Measurements from ENCODE around the gene MYH9. TPM values are rescaled to one million over a fixed set of nuclear protein-coding genes. Genes with fewer than 3 reads are reported as not detected.

MYH9 gene
- total RNA-seq, 2 donors from 2014 or later, result 1,447 to 1,631 TPM

- DNase-seq (ENCODE audit: low spot score) (no peak), ATAC-seq (ENCODE audit: insufficient number of reproducible peaks, low FRiP score, low read depth) (no peak)
- no peak overlapping the region for H3K4me3 ChIP-seq
- peaks cover 85% of the 10 kb centered on the region for H3K36me3 ChIP-seq
- no peaks in the 10 kb centered on the region for H3K4me1 ChIP-seq (ENCODE audit: control insufficient read depth in 1 of 2, low read depth in 2 of 2)
- TF ChIP-seq CTCF (IDR thresholded peaks at IDR 0.05), result no peak
- H3K9me3 ChIP-seq, result no peaks in the 10 kb centered on the region
- no peak overlapping the region for H3K27ac ChIP-seq
- H3K27me3 ChIP-seq (replicated peaks; ENCODE audit: insufficient read depth), result no peaks in the 10 kb centered on the region
Observed at GRCh38 chr22:36289406-36289870, 98.3 kb downstream of the MYH9 start.

- Histone ChIP-seq H3K4me1 (ENCODE audit: control insufficient read depth in 1 of 2, low read depth in 2 of 2) (no peaks in the 10 kb centered on the region), H3K9me3 (no peaks in the 10 kb centered on the region), H3K4me3 (no peak overlapping the region), H3K27me3 (replicated peaks; ENCODE audit: insufficient read depth) (no peaks in the 10 kb centered on the region), H3K27ac (no peak overlapping the region), H3K36me3 (peaks cover 85% of the 10 kb centered on the region)
- ATAC-seq (ENCODE audit: insufficient number of reproducible peaks, low FRiP score, low read depth), result no peak
- no peak for DNase-seq (ENCODE audit: low spot score)
- no peak for TF ChIP-seq CTCF (IDR thresholded peaks at IDR 0.05)
Observed at GRCh38 chr22:36288571-36289405, 99.0 kb downstream of the MYH9 start.

GRCh38 chr22:36287881-36288515, 99.8 kb downstream of the MYH9 start:
- ATAC-seq (ENCODE audit: insufficient number of reproducible peaks, low FRiP score, low read depth) (no peak), DNase-seq (ENCODE audit: low spot score) (no peak)
- H3K9me3 ChIP-seq, result no peaks in the 10 kb centered on the region
- no peak overlapping the region for H3K4me3 ChIP-seq
- H3K27me3 ChIP-seq (replicated peaks; ENCODE audit: insufficient read depth), result no peaks in the 10 kb centered on the region
- no peak overlapping the region for H3K27ac ChIP-seq
- H3K36me3 ChIP-seq, result peaks cover 85% of the 10 kb centered on the region
- no peaks in the 10 kb centered on the region for H3K4me1 ChIP-seq (ENCODE audit: control insufficient read depth in 1 of 2, low read depth in 2 of 2)
- no peak for TF ChIP-seq CTCF (IDR thresholded peaks at IDR 0.05)

GRCh38 chr22:36286096-36286957, 101.4 kb downstream of the MYH9 start:
- peak; percentile 83 for TF ChIP-seq CTCF (IDR thresholded peaks at IDR 0.05)
- ATAC-seq (ENCODE audit: insufficient number of reproducible peaks, low FRiP score, low read depth), result no peak
- H3K27ac ChIP-seq, result peak overlapping the region; percentile 65 to 68
- DNase-seq (ENCODE audit: low spot score), result peak; percentile 31
- H3K4me3 ChIP-seq, result no peak overlapping the region
- H3K4me1 ChIP-seq (ENCODE audit: control insufficient read depth in 1 of 2, low read depth in 2 of 2), result no peaks in the 10 kb centered on the region
- H3K9me3 ChIP-seq, result no peaks in the 10 kb centered on the region
- H3K36me3 ChIP-seq, result peaks cover 87% of the 10 kb centered on the region
- no peaks in the 10 kb centered on the region for H3K27me3 ChIP-seq (replicated peaks; ENCODE audit: insufficient read depth)

GRCh38 chr22:36285545-36285944, 102.2 kb downstream of the MYH9 start:
- H3K4me3 ChIP-seq, result no peak overlapping the region
- H3K27me3 ChIP-seq (replicated peaks; ENCODE audit: insufficient read depth), result no peaks in the 10 kb centered on the region
- no peak for TF ChIP-seq CTCF (IDR thresholded peaks at IDR 0.05)
- H3K27ac ChIP-seq, result peak overlapping the region; percentile 65 to 68
- no peak for ATAC-seq (ENCODE audit: insufficient number of reproducible peaks, low FRiP score, low read depth)
- no peak for DNase-seq (ENCODE audit: low spot score)
- no peaks in the 10 kb centered on the region for H3K9me3 ChIP-seq
- H3K4me1 ChIP-seq (ENCODE audit: control insufficient read depth in 1 of 2, low read depth in 2 of 2), result no peaks in the 10 kb centered on the region
- H3K36me3 ChIP-seq, result peaks cover 92% of the 10 kb centered on the region

Data from thoracic aorta (tissue), 2 donors.